Muscle layer of duodenum (tissue), 2 donors: ENCODE results near the gene RASSF4.

ENCODE experiments used
- H3K27ac ChIP-seq: one replicate; pipeline ENCODE4 v1.7.0; 2013; ENCODE audit warnings: mild to moderate bottlenecking, low read length
- H3K27me3 ChIP-seq: one replicate; pipeline ENCODE4 v1.7.0; 2013; ENCODE audit warnings: low read depth, mild to moderate bottlenecking, control low read depth, low read length
- H3K36me3 ChIP-seq, 2 donors: one replicate each; pipeline ENCODE4 v1.7.0; 2013; ENCODE audit warnings: low read length in 2 of 2, control low read depth in 1 of 2, mild to moderate bottlenecking in 1 of 2; ENCODE audit not compliant: insufficient read depth in 2 of 2, control insufficient read depth in 1 of 2
- H3K4me1 ChIP-seq, 2 donors: one replicate each; pipeline ENCODE4 v1.7.0; 2013; ENCODE audit warnings: low read length in 2 of 2, mild to moderate bottlenecking in 2 of 2, control low read depth in 1 of 2, moderate library complexity in 1 of 2; ENCODE audit not compliant: insufficient read depth in 2 of 2, control insufficient read depth in 1 of 2
- H3K4me3 ChIP-seq, 2 donors: one replicate each; pipeline ENCODE4 v1.7.0; 2013; ENCODE audit warnings: low read length in 2 of 2, low read depth in 1 of 2, mild to moderate bottlenecking in 1 of 2
- H3K9me3 ChIP-seq, 2 donors: one replicate each; pipeline ENCODE4 v1.7.0; 2013; ENCODE audit warnings: low read length in 2 of 2, control low read depth in 1 of 2, mild to moderate bottlenecking in 1 of 2; ENCODE audit not compliant: control insufficient read depth in 1 of 2
- donor health status: healthy.

Gene RASSF4

GRCh38 chr10:44960088-44960460 is 472 bp downstream of the RASSF4 start:
- H3K36me3 ChIP-seq: peaks cover 0 to 4% of the 10 kb centered on the region in 2 donors
- peak overlapping the region; percentile 70 for H3K27ac ChIP-seq
- H3K27me3 ChIP-seq: no peaks in the 10 kb centered on the region
- no peaks in the 10 kb centered on the region for H3K9me3 ChIP-seq
- peak overlapping the region; percentile 77 to 82 for H3K4me3 ChIP-seq
- H3K4me1 ChIP-seq: peaks cover 29 to 41% of the 10 kb centered on the region in 2 donors

GRCh38 chr10:44960482-44961229 is 1.1 kb downstream of the RASSF4 start:
- no peaks in the 10 kb centered on the region for H3K27me3 ChIP-seq
- H3K27ac ChIP-seq: peak overlapping the region; percentile 70
- H3K4me3 ChIP-seq: peak overlapping the region; percentile 77 to 82
- peaks cover 29 to 44% of the 10 kb centered on the region in 2 donors for H3K4me1 ChIP-seq
- peaks cover 0 to 1% of the 10 kb centered on the region in 2 donors for H3K36me3 ChIP-seq
- H3K9me3 ChIP-seq: no peaks in the 10 kb centered on the region

- H3K27me3 ChIP-seq: no peaks in the 10 kb centered on the region
- peaks cover 29 to 48% of the 10 kb centered on the region in 2 donors for H3K4me1 ChIP-seq
- peak overlapping the region; percentile 77 to 82 for H3K4me3 ChIP-seq
- H3K27ac ChIP-seq: peak overlapping the region; percentile 27
- H3K9me3 ChIP-seq: no peaks in the 10 kb centered on the region
- H3K36me3 ChIP-seq: no peaks in the 10 kb centered on the region
Measured at GRCh38 chr10:44961230-44961571, 1.6 kb downstream of the RASSF4 start.

DNA sequence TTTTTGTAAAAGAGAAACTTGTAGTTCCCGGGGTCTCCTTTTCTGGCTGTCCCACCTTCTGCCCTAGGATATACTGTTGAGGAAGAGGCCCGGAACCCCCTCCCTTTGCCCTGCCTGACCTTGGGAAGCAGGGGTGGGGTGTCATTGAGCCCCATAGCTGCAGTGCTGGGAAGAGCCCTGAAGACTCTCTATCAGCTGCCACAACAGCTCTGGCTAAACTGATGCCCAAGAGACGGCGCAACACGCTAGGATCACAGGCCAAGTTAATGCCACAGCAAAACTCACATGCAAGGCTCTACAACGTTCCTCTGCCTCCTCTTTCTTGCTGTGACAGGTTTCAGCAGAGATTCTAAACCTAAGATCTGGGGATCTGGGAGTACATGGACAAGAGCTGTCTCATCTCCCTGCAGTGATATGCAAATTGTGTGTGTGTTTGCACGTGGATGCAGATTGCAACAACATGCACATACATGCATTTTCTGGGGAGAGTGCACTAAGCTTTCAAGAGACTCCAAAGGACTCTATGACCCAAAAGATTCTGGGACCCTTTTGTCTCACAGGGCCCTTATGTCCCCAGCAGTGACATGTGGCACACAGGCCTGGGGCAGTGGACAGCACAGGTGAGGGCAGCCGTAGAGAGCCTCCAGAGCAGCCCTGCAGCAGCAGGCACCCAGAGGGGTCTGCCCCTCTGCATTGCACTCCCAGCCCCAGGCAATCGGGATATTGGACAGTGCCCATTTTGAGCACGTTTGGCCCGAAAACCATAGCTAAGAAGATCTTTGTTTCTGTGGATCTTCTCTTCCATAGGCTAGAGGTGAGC is 2.5 kb downstream of the RASSF4 start:
- Histone ChIP-seq H3K4me3 (peak overlapping the region; percentile 13 to 77), H3K36me3 (no peaks in the 10 kb centered on the region), H3K9me3 (no peaks in the 10 kb centered on the region), H3K27ac (peak overlapping the region; percentile 27), H3K27me3 (no peaks in the 10 kb centered on the region), H3K4me1 (peaks cover 29 to 54% of the 10 kb centered on the region in 2 donors)

GRCh38 chr10:44962870-44963738 is 3.5 kb downstream of the RASSF4 start:
- Histone ChIP-seq H3K27me3 (no peaks in the 10 kb centered on the region), H3K4me3 (peak overlapping the region in 1 of 2 donors; percentile 13), H3K36me3 (no peaks in the 10 kb centered on the region), H3K27ac (peak overlapping the region; percentile 64), H3K4me1 (peaks cover 27 to 56% of the 10 kb centered on the region in 2 donors), H3K9me3 (no peaks in the 10 kb centered on the region)

- peaks cover 27 to 53% of the 10 kb centered on the region in 2 donors for H3K4me1 ChIP-seq
Measured at GRCh38 chr10:44963772-44964633, 4.4 kb downstream of the RASSF4 start.

DNA sequence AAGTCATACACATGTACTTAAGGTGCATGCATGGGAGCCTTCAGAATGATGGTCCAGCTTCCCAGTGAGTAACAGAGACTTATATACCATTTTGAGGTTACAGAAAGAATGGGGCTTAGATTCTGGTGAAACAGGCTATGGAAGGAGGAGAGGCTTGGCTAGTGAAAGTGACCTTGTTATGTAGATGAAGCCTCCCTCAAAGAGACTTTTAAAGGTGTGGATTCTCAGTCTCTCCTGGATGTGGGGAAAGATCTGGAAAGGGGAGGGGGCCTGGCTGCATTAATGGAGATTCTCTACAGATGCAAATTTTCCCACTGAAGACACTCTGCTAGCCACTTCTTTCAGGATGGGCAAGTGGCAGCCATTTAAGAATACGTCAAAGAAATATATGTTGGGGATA is 5.5 kb downstream of the RASSF4 start:
- Histone ChIP-seq H3K36me3 (peaks cover 2 to 6% of the 10 kb centered on the region in 2 donors), H3K4me1 (peaks cover 30 to 53% of the 10 kb centered on the region in 2 donors), H3K4me3 (no peak overlapping the region), H3K27ac (peak overlapping the region; percentile 24), H3K27me3 (no peaks in the 10 kb centered on the region), H3K9me3 (no peaks in the 10 kb centered on the region)

More at GRCh38 chr10:44963772-44964633, 4.4 kb downstream of the RASSF4 start:
- no peaks in the 10 kb centered on the region for H3K9me3 ChIP-seq
- peak overlapping the region; percentile 2 to 13 for H3K4me3 ChIP-seq
- peak overlapping the region; percentile 64 for H3K27ac ChIP-seq
- H3K36me3 ChIP-seq: no peaks in the 10 kb centered on the region
- no peaks in the 10 kb centered on the region for H3K27me3 ChIP-seq

DNA sequence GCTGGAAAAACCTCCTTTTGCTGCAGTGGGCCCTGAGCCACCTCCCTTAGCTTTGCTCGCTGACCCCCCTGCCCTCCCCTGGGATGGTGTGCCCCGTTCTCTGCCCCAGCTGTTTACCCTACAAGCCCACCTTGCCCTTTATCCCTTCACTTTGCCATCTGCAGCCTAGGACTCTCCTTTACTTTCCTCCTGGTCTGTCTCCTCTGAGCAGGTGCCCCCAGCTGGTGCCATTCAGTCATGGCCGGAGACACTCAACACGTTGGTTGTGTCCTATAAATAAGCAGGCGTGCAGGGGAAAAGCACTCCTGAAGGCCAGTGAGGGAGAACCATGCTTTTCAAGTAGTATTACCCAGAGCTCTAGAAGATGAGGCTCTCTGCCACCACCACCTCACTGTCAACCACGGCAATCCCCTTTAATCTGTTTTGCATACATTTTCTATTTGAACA is 6.1 kb downstream of the RASSF4 start:
- Histone ChIP-seq H3K27me3 (no peaks in the 10 kb centered on the region), H3K9me3 (no peaks in the 10 kb centered on the region), H3K4me3 (no peak overlapping the region), H3K36me3 (peaks cover 7 to 8% of the 10 kb centered on the region in 2 donors), H3K4me1 (peaks cover 27 to 49% of the 10 kb centered on the region in 2 donors), H3K27ac (no peak overlapping the region)

- H3K9me3 ChIP-seq: no peaks in the 10 kb centered on the region
- no peak overlapping the region for H3K27ac ChIP-seq
- peaks cover 27 to 44% of the 10 kb centered on the region in 2 donors for H3K4me1 ChIP-seq
- H3K4me3 ChIP-seq: no peak overlapping the region
- H3K27me3 ChIP-seq: no peaks in the 10 kb centered on the region
- peaks cover 13% of the 10 kb centered on the region in 2 donors for H3K36me3 ChIP-seq
Measured at GRCh38 chr10:44966129-44966815, 6.7 kb downstream of the RASSF4 start.
